ENCODE data around the gene OTULIN.
A peak's percentile ranks its signal among the peaks of the same experiment; 100 is the strongest.

The OTULIN gene

DNA sequence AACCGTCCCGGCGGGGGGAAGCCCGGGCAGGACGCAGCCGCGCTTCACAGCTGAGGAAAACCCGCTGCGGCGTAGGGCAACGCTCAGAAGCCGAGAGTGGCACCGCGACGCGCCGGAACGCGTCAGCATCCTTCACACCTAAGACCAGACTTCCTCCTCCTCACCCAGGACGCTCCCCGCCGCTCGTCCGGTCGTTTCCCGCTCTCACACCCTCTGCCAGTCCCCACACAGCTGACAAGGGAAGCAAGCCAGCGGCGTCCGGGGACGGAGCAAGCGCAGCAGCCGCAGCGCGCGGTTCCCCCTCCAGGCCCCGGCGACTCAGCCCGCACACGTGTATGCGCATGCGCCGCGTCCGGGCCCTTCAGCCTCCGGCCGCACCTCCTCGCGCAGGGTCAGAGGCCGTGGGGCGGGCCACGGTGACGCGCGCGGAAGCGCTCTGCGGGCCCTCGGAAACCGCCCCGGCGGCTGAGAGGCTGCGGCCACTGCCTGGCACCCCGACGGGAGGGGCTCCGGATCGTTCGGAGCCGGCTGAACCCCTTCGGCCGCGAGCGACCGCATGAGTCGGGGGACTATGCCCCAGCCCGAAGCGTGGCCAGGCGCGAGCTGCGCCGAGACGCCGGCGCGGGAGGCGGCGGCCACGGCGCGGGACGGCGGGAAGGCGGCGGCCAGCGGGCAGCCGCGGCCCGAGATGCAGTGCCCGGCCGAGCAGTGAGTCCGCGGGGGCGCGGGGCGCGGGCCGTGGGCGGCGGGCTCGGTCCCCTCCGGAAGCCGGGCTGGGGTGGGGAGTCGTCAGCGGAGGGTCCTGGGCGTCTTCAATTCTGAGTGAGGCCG is at the start of gene OTULIN:
TSS of gene OTULIN (plus strand) at position 449 of the 831 bp plus-strand sequence. CDS start at position 557, 108 bp downstream.
- peak; percentile 78 for DNase-seq

DNA sequence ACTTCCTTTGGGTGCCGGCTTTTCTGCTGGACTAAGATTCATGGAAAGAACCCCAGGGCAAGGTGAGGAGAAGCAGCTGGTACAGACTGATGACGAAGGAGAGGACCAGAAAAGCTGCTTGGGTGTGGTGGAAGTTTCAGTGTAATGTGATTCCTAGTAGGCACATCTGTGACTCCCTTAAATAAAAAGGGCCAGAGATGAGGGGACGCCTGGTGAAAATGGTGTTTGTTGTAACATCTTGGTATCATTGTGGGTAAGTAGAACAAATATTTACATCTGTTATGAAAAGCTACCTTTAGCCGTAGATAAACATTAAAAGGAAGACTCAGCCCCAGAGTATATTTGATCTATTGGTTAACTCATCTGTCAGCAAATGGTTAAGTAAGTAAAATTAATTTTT is 49.2 kb upstream of the OTULIN start:
- no peak for DNase-seq

- DNase-seq: no peak
These were observed 47.1 kb upstream of the OTULIN start for GRCh38 chr5:14617441-14617840.

DNA sequence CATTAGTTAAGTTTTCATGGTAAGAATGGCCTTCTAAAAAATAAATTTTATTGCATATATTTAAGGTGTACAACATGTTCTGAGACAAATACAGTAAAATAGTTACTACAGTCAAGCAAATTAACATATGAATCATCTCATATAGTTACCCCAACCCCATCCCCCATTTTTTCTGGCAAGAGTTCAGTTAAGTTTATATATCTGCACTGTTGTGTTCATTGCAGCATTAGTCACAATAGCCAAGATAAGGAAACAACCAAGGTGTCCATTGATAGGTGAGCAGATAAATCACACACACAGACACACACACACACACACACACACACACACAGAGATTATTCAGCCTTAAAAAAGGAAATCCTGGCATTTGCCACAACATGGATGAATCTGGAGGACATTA is 37.2 kb upstream of the OTULIN start:
- no peak for DNase-seq

- DNase-seq: peak; percentile 42
These were observed 36.2 kb upstream of the OTULIN start for GRCh38 chr5:14628346-14628745.

DNA sequence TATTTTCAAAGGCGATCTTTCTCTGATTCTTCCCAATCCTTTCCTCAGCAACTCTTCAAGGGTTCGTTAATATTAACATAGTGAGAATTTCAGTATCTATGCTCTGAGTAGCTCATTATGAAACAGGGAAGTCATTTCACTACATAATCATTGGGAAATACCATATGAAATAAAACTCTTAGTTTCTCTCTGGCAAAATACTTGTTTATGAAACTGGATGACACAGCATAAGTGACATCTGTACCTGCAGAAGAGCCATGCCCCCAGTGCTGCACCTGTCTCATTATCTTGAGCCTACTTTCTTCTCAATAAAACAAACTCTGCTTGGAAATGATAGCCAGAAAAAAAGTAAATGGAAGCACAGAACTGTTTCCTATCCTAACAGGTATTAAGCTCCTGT is 33.8 kb upstream of the OTULIN start:
- no peak for DNase-seq

GRCh38 chr5:14635656-14636055 is 28.9 kb upstream of the OTULIN start:
- no peak for DNase-seq

DNA sequence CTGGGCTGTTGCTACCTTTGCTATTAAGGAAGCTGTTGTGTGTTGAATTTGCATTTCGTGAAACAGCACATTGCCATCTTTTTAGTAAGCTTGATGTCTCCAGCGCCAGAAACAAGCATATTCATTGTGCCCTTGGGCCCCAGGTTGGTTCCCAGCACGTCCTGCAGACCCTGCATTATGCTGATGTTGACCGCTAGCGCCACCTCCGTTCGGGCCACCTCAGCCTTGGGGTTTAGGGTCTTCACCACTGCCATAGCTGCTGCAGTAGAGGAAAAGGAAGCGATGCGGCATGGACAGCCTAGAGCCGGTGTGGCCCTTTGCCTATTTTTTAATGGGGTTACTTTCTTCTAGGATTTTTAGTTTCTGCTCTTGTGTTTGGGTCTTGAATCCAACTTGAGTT is 23.8 kb upstream of the OTULIN start:
- DNase-seq: no peak

- DNase-seq: no peak
These were observed 19.8 kb upstream of the OTULIN start for GRCh38 chr5:14644623-14645237.

DNA sequence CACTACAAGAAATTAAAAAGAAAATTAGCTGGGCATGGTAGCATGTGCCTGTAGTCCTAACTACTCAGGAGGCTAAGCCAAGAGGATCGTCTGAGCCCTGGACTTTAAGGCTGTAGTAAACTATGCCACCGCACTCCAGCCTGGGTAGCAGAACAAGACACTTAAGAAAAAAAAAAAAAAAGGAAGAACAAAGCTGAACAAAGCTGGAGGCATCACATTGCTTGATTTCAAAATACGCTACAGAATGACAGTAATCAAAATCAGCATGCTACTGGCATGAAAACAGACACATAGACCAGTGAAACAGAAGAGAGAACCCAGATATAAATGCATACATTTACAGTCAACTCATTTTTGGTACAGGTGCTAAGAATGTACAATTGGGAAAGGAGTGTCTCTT is 14.5 kb upstream of the OTULIN start:
- no peak for DNase-seq

DNA sequence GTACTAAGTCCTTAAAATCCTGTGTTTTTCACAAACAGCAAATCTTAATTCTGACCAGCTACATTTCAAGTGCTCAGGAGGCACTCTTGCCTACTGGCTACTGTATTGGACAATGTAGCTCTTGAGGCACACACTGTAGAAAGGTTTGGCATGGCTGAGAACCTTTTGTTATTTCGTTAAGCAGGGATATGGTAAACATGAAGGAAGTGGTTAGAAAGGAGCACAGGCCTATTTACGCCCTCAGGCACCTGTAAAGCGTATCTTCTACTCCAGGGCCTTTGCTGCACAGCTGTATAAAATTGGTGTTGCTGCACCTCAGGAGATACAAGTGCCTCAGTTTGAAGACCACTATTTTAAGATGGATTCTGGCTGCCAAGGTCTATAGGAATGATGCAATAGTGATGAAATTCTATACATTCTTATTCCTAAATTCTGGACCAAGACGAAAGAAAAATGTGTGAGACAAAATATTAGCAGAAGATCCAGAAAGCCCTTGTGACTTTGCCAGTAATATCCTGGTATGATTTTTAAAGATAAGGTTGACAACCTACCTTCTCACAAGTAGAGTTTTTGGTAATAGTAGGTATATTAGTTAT is 9.3 kb upstream of the OTULIN start:
- no peak for DNase-seq

GRCh38 chr5:14656898-14657297 is 7.6 kb upstream of the OTULIN start:
- no peak for DNase-seq

DNA sequence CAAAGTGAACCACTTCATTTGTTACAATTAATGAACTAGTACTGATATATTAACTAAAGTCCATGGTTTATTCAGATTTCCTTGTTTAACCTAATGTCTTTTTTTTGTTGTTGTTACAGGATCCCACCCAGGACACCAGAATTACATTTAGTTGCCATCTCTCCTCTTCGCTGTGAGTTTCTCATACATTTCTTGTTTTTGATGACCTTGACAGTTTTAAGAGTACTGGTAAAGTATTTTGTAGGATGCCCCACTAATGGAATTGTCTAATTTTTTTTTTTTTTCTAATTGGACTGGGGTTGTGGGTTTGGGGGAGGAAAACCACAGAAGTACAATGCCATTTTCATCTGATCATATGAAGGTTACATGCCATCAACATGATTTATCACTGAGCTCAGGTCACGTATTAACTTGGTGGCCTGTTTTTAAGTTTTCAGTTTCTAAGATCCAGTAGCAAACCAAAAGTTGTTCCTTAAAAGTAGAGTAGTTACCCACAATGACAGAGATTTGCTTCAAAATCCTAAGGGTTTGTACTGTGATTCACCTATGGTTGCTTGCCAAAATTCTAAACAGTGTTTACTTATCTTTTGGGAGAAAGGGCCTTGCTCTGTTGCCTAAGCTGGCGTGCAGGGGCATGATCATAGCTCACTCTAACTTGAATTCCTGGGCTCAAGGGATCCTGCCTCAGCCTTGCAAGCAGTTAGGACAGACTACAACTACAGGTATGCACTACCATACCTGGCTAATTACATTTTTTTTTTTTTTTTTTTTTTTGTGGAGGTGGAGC is 4.5 kb upstream of the OTULIN start:
- no peak for DNase-seq

- no peak for DNase-seq
These were observed 3.7 kb upstream of the OTULIN start for GRCh38 chr5:14660833-14661232.

- no peak for DNase-seq
These were observed 1.7 kb upstream of the OTULIN start for GRCh38 chr5:14662721-14663260.

DNA sequence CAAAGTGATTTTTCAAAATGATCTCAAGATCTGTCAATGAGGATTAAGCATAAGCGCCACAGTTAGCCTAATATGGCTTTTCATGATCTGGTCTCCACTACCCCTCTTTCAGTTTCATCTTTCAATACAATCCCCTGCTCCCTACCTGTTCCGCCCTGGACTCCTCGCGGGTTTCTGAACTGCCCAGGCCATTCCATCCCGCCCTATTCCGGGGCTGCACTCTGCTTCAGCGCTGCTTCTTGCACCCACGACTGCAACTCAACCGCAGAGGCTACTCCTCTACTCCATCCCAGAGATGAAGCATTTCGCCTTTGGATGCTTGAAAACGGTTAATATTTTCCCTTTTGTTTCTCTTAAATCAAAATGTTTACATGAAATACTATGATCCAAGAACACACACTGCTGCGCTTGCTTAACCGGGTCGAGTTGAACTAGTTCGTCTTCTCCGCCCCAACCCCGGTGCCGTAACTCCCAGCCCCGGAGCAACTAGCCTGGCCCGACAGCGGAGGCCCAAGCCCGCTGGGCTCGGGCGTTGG is 716 bp upstream of the OTULIN start:
- DNase-seq: no peak

DNA sequence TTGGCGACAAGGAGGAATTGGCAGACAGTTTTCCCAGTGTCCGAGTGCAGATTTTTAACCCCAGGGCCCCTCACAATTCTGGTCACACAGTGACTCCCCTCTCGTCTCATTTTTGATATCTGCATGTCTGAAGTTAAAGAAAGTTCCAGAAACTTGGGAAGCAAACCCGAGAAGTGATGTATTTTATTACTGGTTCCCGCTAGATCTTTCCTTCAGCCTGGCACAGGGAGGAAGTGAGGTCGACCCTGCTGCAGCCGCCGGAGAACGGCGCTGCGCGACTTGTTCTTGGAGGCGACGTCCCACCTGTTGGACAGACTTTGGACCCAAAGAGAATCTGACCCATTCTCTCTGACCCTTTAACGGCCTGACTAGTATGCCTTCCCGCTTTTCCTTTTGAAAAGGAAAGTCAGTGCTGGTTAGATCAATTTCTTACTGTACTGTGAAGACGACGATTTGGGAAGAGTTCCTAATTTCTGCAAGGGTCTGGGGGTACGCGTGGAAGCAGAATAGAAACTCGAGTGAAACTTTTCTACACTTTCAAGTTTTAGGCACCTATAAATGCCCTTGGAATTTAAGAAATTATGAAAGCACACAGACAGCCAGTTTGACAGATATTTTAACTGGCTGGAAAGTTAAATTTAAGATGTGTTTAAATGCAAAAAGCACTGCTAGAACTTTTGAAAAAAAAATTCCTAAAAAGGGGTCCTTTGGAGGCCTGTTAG is 744 bp downstream of the OTULIN start:
- peak; percentile 16 for DNase-seq

- DNase-seq: peak; percentile 56
These were observed 1.4 kb downstream of the OTULIN start for GRCh38 chr5:14665949-14666348.

DNA sequence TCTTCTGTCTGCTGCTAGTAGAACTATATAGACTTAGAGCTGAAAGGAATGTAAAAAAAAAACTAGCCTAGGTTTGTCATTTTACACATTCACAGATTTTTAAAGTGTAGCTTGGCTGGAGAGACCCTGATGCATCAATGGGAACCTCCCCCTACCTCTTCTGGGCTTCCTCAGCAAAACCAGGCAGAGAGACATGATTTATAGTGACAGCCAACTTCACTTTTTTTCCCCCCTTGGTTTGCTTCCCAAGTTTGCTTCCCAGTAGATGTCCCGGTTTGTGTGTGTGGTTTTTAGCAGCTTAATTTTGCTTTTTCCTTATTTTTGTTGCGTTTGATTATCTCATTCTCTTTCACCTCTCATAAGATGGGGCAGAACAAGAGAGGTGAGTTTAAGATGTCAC is 1.8 kb downstream of the OTULIN start:
- no peak for DNase-seq

DNA sequence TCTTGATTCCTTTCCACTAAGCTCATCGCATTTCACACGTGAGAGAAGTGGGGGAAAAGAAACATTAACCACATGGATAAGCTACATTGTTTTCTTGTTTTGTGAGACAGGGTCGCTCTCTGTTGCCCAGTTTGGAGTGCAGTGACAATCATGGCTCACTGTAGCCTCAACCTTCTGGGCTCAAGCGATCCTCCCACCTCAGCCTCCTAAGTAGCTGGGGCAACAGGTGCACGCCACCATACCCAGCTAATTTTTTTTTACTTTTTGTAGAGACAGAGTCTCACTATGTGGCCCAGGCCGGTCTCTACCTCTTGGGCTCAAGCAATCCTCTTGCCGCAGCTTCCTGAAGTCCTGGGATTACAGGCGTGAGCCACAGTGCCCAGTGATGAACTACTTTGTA is 2.8 kb downstream of the OTULIN start:
- DNase-seq: no peak

DNA sequence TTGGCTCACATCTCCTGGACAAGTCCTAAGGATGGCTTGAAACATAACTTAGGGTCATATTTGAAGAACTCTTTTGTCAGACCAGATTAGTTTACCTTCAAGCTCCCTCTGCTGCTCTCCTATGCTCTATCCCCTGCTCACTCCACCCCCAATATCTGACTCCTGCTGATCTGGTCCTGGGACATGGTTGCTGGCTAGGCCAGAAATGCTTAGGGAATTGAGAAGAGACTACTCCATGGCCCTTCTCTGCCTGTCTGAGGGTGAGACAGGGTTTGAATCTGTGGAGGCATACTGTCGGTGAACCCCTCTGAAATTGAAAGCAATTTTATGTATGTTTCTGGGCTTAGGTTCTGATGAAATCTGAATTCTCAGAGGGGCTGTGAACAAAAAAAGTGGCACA is 3.3 kb downstream of the OTULIN start:
- DNase-seq: no peak

DNA sequence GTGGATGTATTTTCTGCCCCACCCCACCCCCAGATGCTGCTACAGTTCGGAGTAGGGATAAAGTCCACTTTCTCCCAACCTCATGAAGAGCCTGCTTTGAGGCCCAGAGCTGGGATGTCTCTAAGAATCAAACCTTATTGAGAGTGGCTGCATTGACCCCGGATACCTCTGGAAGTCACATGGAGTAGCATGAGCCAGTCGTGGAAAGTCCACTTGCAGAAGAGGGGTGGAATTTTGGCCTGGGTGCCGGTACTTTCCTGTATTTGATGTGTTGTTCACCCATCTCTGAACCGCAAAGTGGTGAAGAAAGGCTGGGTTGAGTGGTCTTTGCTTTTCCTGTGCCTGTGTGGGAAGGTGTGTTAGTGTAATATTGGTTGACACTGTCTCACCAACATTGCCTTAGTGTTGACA is 3.7 kb downstream of the OTULIN start:
- DNase-seq: no peak
